NOMO-1 treated with DMSO at 0.1 percent for 48 hours (cell line): ENCODE measurements around the gene STT3A.

Experiments
- DNase-seq: peaks from one replicate; lab custom pipeline; 2025; ENCODE audit not compliant: unreplicated experiment; lab: John Stamatoyannopoulos, UW

STT3A gene

DNA sequence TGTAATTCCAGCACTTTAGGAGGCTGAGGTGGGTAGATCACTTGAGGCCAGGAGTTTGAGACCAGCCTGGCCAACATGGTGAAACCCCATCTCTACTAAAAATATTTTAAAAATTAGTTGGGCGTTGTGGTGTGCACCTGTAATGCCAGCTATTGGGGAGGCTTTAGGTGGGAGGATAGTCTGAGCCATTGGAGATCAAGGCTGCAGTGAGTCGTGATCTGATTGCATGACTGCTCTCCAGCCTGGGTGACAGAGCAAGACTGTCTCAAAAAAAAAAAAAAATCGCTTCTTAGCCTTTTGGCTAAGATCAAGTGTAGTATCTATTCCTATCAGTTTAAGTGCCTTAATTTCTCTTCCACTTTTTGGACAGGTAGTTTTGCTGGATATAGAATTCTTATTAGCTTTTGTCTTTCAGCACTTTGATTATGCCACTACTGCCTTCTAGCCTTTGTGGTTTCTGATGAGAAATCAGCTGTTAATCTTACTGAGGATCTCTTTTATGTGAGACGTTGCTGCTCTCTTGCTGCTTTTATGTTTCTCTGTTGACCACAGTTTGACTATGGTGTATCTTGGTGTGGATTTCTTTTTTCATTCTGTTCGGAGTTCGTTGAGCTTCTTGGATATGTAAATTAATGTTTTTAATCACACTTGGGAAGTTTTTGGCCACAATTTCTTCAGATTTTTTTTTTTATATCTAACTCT lies 57.0 kb downstream of the STT3A start:
- no peak for DNase-seq

GRCh38 chr11:125662689-125663088 lies 70.0 kb downstream of the STT3A start:
- no peak for DNase-seq

DNA sequence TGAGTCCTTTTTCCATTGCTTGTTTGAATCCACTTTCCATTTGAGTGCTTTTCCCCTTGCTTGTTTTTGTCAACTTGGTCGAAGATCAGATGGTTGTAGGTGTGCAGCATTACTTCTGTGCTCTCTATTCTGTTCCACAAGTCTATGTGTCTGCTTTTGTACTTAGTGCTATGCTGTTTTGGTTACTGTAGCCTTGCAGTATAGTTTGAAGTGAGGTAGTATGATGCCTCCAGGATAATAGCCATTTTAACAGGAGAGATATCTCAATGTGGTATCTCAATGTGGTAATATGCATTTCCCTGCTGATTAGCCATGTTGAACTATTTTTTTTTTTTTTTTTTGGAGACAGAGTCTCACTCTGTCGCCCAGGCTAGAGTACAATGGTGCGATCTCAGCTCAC lies 71.3 kb downstream of the STT3A start:
- no peak for DNase-seq

DNA sequence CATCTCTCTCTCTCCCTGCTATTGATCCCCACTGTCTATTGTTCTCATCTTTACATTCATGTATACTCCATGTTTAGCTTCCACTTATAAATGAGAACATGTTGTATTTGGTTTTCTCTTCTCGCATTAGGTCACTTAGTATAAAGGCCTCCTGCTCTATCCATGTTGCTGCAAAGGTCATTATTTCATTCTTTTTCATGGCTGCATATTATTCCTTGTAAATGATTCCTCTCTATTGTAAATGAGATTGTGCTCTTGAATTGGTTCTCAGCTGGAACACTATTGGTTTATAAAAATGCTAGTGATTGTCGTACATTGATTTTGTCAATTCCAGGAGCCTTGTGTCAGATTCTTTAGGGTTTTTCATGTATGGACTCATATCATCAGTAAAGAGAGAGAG lies 74.5 kb downstream of the STT3A start:
- DNase-seq: no peak

- DNase-seq: no peak
These were observed 77.5 kb downstream of the STT3A start for GRCh38 chr11:125670172-125670571.

DNA sequence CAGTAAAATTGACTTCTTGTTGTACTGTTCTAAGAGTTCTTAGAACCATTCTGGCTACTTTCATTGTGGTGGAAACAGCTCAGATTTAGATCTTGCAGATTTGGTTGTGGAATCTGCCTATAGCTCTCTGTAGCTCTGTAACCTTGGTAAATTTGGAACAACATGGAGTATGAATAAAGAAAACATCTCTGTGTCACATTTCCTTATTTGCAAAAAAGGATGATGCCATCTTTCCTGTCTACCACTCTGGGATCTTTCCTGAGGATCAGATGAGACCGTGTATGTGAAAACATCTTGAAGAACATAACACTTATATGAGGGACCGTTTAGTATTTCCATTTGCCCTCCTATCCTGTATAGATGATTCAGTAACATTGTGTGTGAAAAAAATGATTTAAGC lies 78.9 kb downstream of the STT3A start:
- DNase-seq: no peak
